Small intestine (tissue), 7 donors: ENCODE measurements around the gene RAD51C. TPM values are rescaled to one million over a fixed set of nuclear protein-coding genes. Genes with fewer than 3 reads are reported as not detected.

ENCODE experiments used
- DNase-seq, 2 donors: peaks; one replicate each; pipeline versions ENCODE4 v3.0.0 to v3.0.0-alpha.2; 2013
- FAIRE-seq: peaks from 2 replicates; lab custom pipeline; 2012; peaks lifted over from hg19 to GRCh38; lab: Jason Lieb, UNC
- H3K27ac ChIP-seq, 3 donors: one replicate each; pipeline ENCODE4 v1.5.1; 2013; ENCODE audit warnings: low read length in 2 of 3, mild to moderate bottlenecking in 2 of 3, control low read depth in 1 of 3, inconsistent platforms in 1 of 3, low read depth in 1 of 3, moderate library complexity in 1 of 3
- H3K27me3 ChIP-seq, 3 donors: one replicate each; pipeline ENCODE4 v1.6.1; 2013; ENCODE audit warnings: low read length in 3 of 3, inconsistent platforms in 1 of 3; ENCODE audit not compliant: control insufficient read depth in 3 of 3, insufficient read depth in 3 of 3
- H3K36me3 ChIP-seq, 3 donors: one replicate each; pipeline ENCODE4 v1.6.1; 2013; ENCODE audit warnings: low read length in 3 of 3, inconsistent platforms in 1 of 3, low read depth in 1 of 3, mild to moderate bottlenecking in 1 of 3, moderate library complexity in 1 of 3; ENCODE audit not compliant: control insufficient read depth in 3 of 3, insufficient read depth in 2 of 3
- H3K4me1 ChIP-seq, 3 donors: one replicate each; pipeline ENCODE4 v1.6.1; 2013; ENCODE audit warnings: low read length in 2 of 3, inconsistent platforms in 1 of 3, low read depth in 1 of 3, mild to moderate bottlenecking in 1 of 3, moderate library complexity in 1 of 3; ENCODE audit not compliant: control insufficient read depth in 3 of 3, insufficient read depth in 2 of 3
- H3K4me3 ChIP-seq, 3 donors: one replicate each; pipeline ENCODE4 v1.5.1; 2013; ENCODE audit warnings: low read length in 3 of 3, control low read depth in 1 of 3, inconsistent platforms in 1 of 3, low read depth in 1 of 3, mild to moderate bottlenecking in 1 of 3, moderate library complexity in 1 of 3
- H3K9me3 ChIP-seq, 2 donors: one replicate each; pipeline ENCODE4 v1.6.1; 2013; ENCODE audit warnings: low read depth in 1 of 2, low read length in 1 of 2; ENCODE audit not compliant: control insufficient read depth in 2 of 2, insufficient read depth in 1 of 2
- WGBS, 3 donors: extraction: QIAGEN DNeasy Blood & Tissue Kit; methylation state at CpG; one replicate each; pipeline ENCODE4 v1.1.7; 2013; 5-methylcytosine and 5-hydroxymethylcytosine counted together
- polyA plus RNA-seq, 4 donors: library from polyadenylated mRNA; stranded (reverse) in 3 of 4; unstranded in 1 of 4; fragments of 200-250 nt in 3 of 4; fragments of 120-200 nt in 1 of 4; gene quantifications; one replicate each; pipeline versions ENCODE4 v1.2.1 to v1.2.3, GENCODE V29; 2013
- donor health status: healthy with polysubstance abuse.
- donor health status: control.
- donor health status: control.
- donor health status: Bipolar disorder and iron deficiency.
- donor health status: healthy.

Gene RAD51C
- polyA plus RNA-seq, 4 donors = 6.9 to 19.1 (median 13.5) TPM

GRCh38 chr17:58702708-58703107 is 10.3 kb downstream of the RAD51C start:
- H3K4me3 ChIP-seq = no peak overlapping the region
- H3K36me3 ChIP-seq = peaks cover 0 to 28% (median 2%) of the 10 kb centered on the region in 3 donors
- 78 to 89% (median 87%) methylated on average over 8 of the region's 8 CpGs for WGBS, 3 donors
- H3K4me1 ChIP-seq = no peaks in the 10 kb centered on the region
- DNase-seq (no peak), FAIRE-seq (no peak)
- no peaks in the 10 kb centered on the region for H3K9me3 ChIP-seq
- H3K27me3 ChIP-seq = no peaks in the 10 kb centered on the region
- no peak overlapping the region for H3K27ac ChIP-seq

DNA sequence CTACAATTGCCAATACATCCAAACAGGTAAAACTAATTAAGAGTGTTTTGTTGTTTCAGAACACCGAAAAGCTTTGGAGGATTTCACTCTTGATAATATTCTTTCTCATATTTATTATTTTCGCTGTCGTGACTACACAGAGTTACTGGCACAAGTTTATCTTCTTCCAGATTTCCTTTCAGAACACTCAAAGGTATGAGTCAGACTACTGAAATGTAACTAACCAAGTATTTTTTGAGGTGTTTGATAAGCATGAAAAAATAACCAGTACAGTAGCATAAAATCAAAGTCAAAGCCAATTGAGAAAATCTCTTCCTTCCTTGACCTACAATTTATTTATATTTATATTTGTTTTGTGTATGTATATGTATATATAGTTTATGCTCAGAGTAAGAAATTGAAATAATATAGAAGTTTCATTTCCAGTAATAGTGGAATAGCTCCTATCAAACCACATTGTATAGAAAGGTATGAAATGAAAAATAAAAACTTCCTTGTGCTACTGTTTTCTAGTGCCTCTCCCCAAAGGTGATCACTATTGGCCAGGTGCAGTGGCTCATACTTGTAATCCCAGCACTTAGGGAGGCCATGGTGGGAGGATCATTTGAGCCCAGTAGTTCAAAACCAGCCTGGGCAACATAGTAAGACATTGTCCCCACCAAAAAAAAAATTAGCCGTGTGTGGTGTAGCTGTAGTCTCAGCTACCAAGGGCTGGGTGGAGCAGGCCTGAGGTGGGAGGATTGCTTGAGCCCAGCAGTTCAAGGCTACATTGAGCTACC is 10.9 kb downstream of the RAD51C start:
- 78 to 92% (median 83%) methylated on average over 4 of the region's 4 CpGs for WGBS, 3 donors
- H3K27me3 ChIP-seq = no peaks in the 10 kb centered on the region
- FAIRE-seq (no peak), DNase-seq (no peak)
- H3K36me3 ChIP-seq = peaks cover 0 to 28% (median 2%) of the 10 kb centered on the region in 3 donors
- no peaks in the 10 kb centered on the region for H3K4me1 ChIP-seq
- H3K27ac ChIP-seq = no peak overlapping the region
- H3K9me3 ChIP-seq = no peaks in the 10 kb centered on the region
- H3K4me3 ChIP-seq = no peak overlapping the region

GRCh38 chr17:58703916-58704286 is 11.5 kb downstream of the RAD51C start:
- Histone ChIP-seq H3K27ac (no peak overlapping the region), H3K4me3 (no peak overlapping the region), H3K9me3 (no peaks in the 10 kb centered on the region), H3K36me3 (peaks cover 0 to 24% (median 2%) of the 10 kb centered on the region in 3 donors), H3K4me1 (no peaks in the 10 kb centered on the region), H3K27me3 (no peaks in the 10 kb centered on the region)
- FAIRE-seq = no peak
- DNase-seq = no peak
- WGBS, 3 donors = 88 to 96% (median 94%) methylated on average over 2 of the region's 2 CpGs

- WGBS, 3 donors = 61 to 82% (median 69%) methylated on average over 3 of the region's 3 CpGs
- H3K27ac ChIP-seq = no peak overlapping the region
- no peaks in the 10 kb centered on the region for H3K4me1 ChIP-seq
- DNase-seq (no peak), FAIRE-seq (no peak)
- no peaks in the 10 kb centered on the region for H3K27me3 ChIP-seq
- no peak overlapping the region for H3K4me3 ChIP-seq
- peaks cover 0 to 19% (median 0%) of the 10 kb centered on the region in 3 donors for H3K36me3 ChIP-seq
- H3K9me3 ChIP-seq = no peaks in the 10 kb centered on the region
Measured at GRCh38 chr17:58706351-58707140, 14.1 kb downstream of the RAD51C start.

GRCh38 chr17:58710948-58711552 is 18.6 kb downstream of the RAD51C start:
- Histone ChIP-seq H3K4me1 (no peaks in the 10 kb centered on the region), H3K27me3 (no peaks in the 10 kb centered on the region), H3K9me3 (no peaks in the 10 kb centered on the region), H3K27ac (no peak overlapping the region), H3K36me3 (peaks cover 0 to 20% (median 5%) of the 10 kb centered on the region in 3 donors), H3K4me3 (no peak overlapping the region)
- 52 to 54% (median 53%) methylated on average over 4 of the region's 4 CpGs for WGBS, 3 donors
- peak; percentile 54 to 64 for DNase-seq
- FAIRE-seq = peak; percentile 49

- Histone ChIP-seq H3K27ac (no peak overlapping the region), H3K4me1 (no peaks in the 10 kb centered on the region), H3K4me3 (no peak overlapping the region), H3K9me3 (no peaks in the 10 kb centered on the region), H3K27me3 (no peaks in the 10 kb centered on the region), H3K36me3 (peaks cover 0 to 8% (median 2%) of the 10 kb centered on the region in 3 donors)
- WGBS, 3 donors = 87 to 98% (median 89%) methylated on average over 1 of the region's 1 CpG
- DNase-seq (no peak), FAIRE-seq (no peak)
Measured at GRCh38 chr17:58722274-58722673, 29.9 kb downstream of the RAD51C start.

DNA sequence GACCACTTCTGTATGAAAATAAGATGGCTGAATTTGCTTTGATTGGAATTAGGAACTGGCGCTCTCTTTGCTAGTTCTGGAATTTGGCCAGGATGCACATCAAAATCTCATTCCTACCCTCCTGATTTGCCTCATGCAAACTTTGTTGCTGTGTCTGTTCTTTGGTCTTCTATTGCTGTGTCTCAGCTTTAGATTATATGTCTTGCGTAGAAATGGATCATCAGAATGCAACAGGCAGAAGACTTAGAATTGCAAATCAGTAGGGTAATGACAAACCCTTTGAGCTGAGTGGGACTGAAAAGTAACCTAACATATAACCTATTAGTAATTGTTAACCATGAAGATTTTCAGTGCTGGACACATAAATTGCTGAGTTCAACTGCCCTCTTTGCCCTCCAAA is 30.3 kb downstream of the RAD51C start:
- WGBS, 3 donors = 95 to 100% (median 95%) methylated on average over 2 of the region's 2 CpGs
- Histone ChIP-seq H3K27ac (no peak overlapping the region), H3K36me3 (peaks cover 0 to 8% (median 2%) of the 10 kb centered on the region in 3 donors), H3K9me3 (no peaks in the 10 kb centered on the region), H3K4me1 (no peaks in the 10 kb centered on the region), H3K4me3 (no peak overlapping the region), H3K27me3 (no peaks in the 10 kb centered on the region)
- DNase-seq (no peak), FAIRE-seq (no peak)

DNA sequence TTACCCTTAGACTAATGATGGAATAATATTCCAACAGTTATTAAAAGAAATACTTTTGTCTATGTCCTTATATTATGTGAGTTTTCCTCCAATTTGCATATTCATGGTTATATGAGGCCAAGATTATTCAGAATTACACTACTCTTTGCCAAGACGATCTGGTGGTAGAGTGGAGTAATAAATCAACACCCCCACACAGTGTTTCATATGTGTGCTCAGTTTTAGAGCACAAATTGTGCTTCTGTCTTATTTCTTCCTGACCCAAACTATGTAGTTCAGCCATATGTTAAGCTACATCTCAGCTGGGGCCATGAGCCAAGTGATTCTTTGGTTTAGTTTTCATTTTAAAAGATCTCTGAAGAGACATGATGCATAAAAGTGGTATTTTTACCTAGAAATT is 36.4 kb downstream of the RAD51C start:
- Histone ChIP-seq H3K27ac (no peak overlapping the region), H3K27me3 (no peaks in the 10 kb centered on the region), H3K36me3 (peaks cover 0 to 3% (median 0%) of the 10 kb centered on the region in 3 donors), H3K4me1 (no peaks in the 10 kb centered on the region), H3K4me3 (no peak overlapping the region), H3K9me3 (no peaks in the 10 kb centered on the region)
- DNase-seq = no peak
- 24 to 59% (median 48%) methylated on average over 1 of the region's 1 CpG for WGBS, 3 donors
- no peak for FAIRE-seq
